ENCODE measurements around the gene SPINT2. TPM values are rescaled to one million over a fixed set of nuclear protein-coding genes. Genes with fewer than 3 reads are reported as not detected.

SPINT2 gene
- total RNA-seq, 1 experiment from 2014 or later, result 1,006 TPM

DNA sequence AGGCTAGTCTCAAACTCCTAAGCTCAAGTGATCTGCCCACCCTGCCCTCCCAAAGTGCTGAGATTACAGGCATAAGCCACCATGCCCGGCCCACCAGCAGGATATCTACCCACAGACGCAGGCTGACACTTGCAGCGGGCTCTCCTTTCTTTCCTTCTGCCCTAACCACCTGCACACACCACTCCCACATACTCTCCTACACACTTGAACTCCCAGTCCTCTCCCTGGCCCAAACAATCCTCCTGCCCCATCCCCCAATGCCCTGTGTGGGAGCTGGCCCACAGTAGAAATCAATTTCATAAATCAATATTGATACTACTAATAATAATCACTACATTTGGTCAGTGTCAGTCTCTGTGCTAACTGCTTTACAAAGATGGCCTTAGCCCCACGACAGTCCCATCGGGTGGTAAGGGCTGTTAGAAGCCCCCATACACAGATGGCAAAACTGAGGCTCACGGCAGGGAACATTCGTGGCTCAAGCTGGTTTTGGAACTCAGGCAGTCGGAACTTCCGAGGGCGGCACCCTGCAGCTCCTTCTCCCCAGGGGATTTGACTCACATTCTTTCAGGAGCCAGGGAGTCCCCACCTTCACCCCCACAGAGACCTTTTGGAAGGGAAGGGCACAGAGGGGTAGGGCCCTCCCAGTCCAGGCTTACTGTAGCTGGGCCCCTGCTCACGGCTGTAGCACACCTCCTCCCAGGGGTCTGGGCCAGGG is 36.9 kb upstream of the SPINT2 start:
- H3K27ac ChIP-seq (ENCODE audit: low read length), result no peak overlapping the region
- BruUV-seq (replicated peaks), result no TSS peak
- no peak overlapping the region for H3K4me3 ChIP-seq (ENCODE audit: low read depth in 2 of 2, low read length in 2 of 2)
- peaks cover 2% of the 10 kb centered on the region; the same call in 1 of the 2 replicates for H3K27me3 ChIP-seq (ENCODE audit: control insufficient read depth, insufficient read depth, low read length)
- intact Hi-C loops (cut with micrococcal nuclease; ENCODE audit: unreplicated experiment), result loop anchor here (10.0 kb wide), 1 partner anchor 323 kb away; the partner anchor contains the start of genes SIPA1L3 and WDR87
- no peaks in the 10 kb centered on the region for H3K36me3 ChIP-seq (ENCODE audit: control insufficient read depth, insufficient read depth, low read length)
- ATAC-seq (no peak), DNase-seq (ENCODE audit: low read depth, low spot score) (no peak)
- TF ChIP-seq TCF7L2 (IDR thresholded peaks at IDR 0.05; ENCODE audit: low read depth, low read length) (no peak), SIN3A (IDR thresholded peaks at IDR 0.05; ENCODE audit: borderline replicate concordance, insufficient read depth, low read depth, low read length) (no peak), POLR2AphosphoS5 (IDR thresholded peaks at IDR 0.05; ENCODE audit: low read depth, low read length) (no peak)
- TF ChIP-seq, protein P1, sequence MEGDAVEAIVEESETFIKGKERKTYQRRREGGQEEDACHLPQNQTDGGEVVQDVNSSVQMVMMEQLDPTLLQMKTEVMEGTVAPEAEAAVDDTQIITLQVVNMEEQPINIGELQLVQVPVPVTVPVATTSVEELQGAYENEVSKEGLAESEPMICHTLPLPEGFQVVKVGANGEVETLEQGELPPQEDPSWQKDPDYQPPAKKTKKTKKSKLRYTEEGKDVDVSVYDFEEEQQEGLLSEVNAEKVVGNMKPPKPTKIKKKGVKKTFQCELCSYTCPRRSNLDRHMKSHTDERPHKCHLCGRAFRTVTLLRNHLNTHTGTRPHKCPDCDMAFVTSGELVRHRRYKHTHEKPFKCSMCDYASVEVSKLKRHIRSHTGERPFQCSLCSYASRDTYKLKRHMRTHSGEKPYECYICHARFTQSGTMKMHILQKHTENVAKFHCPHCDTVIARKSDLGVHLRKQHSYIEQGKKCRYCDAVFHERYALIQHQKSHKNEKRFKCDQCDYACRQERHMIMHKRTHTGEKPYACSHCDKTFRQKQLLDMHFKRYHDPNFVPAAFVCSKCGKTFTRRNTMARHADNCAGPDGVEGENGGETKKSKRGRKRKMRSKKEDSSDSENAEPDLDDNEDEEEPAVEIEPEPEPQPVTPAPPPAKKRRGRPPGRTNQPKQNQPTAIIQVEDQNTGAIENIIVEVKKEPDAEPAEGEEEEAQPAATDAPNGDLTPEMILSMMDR (IDR thresholded peaks at IDR 0.05), result no peak
- TF ChIP-seq, protein P2, sequence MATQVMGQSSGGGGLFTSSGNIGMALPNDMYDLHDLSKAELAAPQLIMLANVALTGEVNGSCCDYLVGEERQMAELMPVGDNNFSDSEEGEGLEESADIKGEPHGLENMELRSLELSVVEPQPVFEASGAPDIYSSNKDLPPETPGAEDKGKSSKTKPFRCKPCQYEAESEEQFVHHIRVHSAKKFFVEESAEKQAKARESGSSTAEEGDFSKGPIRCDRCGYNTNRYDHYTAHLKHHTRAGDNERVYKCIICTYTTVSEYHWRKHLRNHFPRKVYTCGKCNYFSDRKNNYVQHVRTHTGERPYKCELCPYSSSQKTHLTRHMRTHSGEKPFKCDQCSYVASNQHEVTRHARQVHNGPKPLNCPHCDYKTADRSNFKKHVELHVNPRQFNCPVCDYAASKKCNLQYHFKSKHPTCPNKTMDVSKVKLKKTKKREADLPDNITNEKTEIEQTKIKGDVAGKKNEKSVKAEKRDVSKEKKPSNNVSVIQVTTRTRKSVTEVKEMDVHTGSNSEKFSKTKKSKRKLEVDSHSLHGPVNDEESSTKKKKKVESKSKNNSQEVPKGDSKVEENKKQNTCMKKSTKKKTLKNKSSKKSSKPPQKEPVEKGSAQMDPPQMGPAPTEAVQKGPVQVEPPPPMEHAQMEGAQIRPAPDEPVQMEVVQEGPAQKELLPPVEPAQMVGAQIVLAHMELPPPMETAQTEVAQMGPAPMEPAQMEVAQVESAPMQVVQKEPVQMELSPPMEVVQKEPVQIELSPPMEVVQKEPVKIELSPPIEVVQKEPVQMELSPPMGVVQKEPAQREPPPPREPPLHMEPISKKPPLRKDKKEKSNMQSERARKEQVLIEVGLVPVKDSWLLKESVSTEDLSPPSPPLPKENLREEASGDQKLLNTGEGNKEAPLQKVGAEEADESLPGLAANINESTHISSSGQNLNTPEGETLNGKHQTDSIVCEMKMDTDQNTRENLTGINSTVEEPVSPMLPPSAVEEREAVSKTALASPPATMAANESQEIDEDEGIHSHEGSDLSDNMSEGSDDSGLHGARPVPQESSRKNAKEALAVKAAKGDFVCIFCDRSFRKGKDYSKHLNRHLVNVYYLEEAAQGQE (IDR thresholded peaks at IDR 0.05; ENCODE audit: insufficient read depth in 1 of 2, low read depth in 2 of 2, low read length in 1 of 2), result no peak
- POLR2A ChIA-PET, result interaction anchor here (0.6 kb wide), 2 partner anchors 146 to 267 kb away, joined by 4 read pairs; no protein-coding TSS in a partner anchor
- H3K9me3 ChIP-seq (ENCODE audit: control insufficient read depth, insufficient read depth, low read depth, low read length), result no peaks in the 10 kb centered on the region
- CTCF ChIA-PET, result interaction anchor here (0.6 to 0.7 kb wide), 6 partner anchors 54 to 269 kb away, joined by 4 to 18 read pairs (median 9); no protein-coding TSS in a partner anchor
- in situ Hi-C loops (cut with HindIII; ENCODE audit: low pct_unique_long_range_greater_than_20kb, low sequenced_read_pairs), result no loop called here
- peaks cover 13% of the 10 kb centered on the region for H3K4me1 ChIP-seq (ENCODE audit: control insufficient read depth, insufficient read depth, low read length)

DNA sequence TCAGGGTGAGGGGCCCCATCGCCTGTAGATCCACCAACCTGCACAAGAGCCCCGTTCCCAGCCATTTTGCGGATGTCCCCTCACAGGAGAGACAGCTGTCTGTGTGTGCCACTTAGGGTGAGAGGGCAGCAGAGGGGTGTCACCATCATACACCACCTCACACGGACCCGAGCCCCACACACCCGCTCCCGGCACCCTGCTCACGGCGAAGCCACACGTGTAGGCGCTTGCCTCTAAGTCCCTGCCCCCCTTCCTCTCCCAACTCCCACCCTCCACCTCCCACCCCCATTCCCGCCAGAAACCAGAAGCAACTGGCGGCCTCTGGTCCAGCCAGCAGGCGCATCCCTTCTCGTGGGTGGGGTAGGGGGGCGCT is 36.4 kb upstream of the SPINT2 start:
- no peaks in the 10 kb centered on the region for H3K36me3 ChIP-seq (ENCODE audit: control insufficient read depth, insufficient read depth, low read length)
- POLR2A ChIA-PET, result interaction anchor here (0.6 kb wide), 1 partner anchor 268 kb away, joined by 4 read pairs; no protein-coding TSS in a partner anchor
- no peak for TF ChIP-seq SIN3A (IDR thresholded peaks at IDR 0.05; ENCODE audit: borderline replicate concordance, insufficient read depth, low read depth, low read length)
- TF ChIP-seq, protein P1 (IDR thresholded peaks at IDR 0.05), result no peak
- TF ChIP-seq TCF7L2 (IDR thresholded peaks at IDR 0.05; ENCODE audit: low read depth, low read length), result no peak
- TF ChIP-seq, protein P2 (IDR thresholded peaks at IDR 0.05; ENCODE audit: insufficient read depth in 1 of 2, low read depth in 2 of 2, low read length in 1 of 2), result no peak
- no peak for TF ChIP-seq POLR2AphosphoS5 (IDR thresholded peaks at IDR 0.05; ENCODE audit: low read depth, low read length)
- CTCF ChIA-PET, result no interaction called here
- ATAC-seq (no peak), DNase-seq (ENCODE audit: low read depth, low spot score) (no peak)
- no peaks in the 10 kb centered on the region for H3K9me3 ChIP-seq (ENCODE audit: control insufficient read depth, insufficient read depth, low read depth, low read length)
- in situ Hi-C loops (cut with HindIII; ENCODE audit: low pct_unique_long_range_greater_than_20kb, low sequenced_read_pairs), result no loop called here
- intact Hi-C loops (cut with micrococcal nuclease; ENCODE audit: unreplicated experiment), result loop anchor here (10.0 kb wide), 1 partner anchor 323 kb away; the partner anchor contains the start of genes SIPA1L3 and WDR87
- H3K4me3 ChIP-seq (ENCODE audit: low read depth in 2 of 2, low read length in 2 of 2), result no peak overlapping the region
- no TSS peak for BruUV-seq (replicated peaks)
- H3K4me1 ChIP-seq (ENCODE audit: control insufficient read depth, insufficient read depth, low read length), result peaks cover 13% of the 10 kb centered on the region
- no peak overlapping the region for H3K27ac ChIP-seq (ENCODE audit: low read length)
- peaks cover 2% of the 10 kb centered on the region; the same call in 1 of the 2 replicates for H3K27me3 ChIP-seq (ENCODE audit: control insufficient read depth, insufficient read depth, low read length)

Data from Panc1 (cell line).